LNCaP clone FGC (cell line): ENCODE data around the gene ACKR1.

Experiments
- DNase-seq: peaks from one replicate; pipeline ENCODE4 v3.0.0-alpha.2; 2011; ENCODE audit warnings: low read depth
- H3K4me3 ChIP-seq: 2 replicates; pipeline ENCODE4 v1.5.1; 2011; ENCODE audit warnings: mild to moderate bottlenecking, low read depth, low read length, control low read depth
- CTCF ChIP-seq: IDR thresholded peaks from 2 replicates; pipeline ENCODE4 v1.5.1; 2012; ENCODE audit warnings: mild to moderate bottlenecking; ENCODE audit not compliant: control insufficient read depth, insufficient read depth; ENCODE audit errors: extremely low read depth

The ACKR1 gene

GRCh38 chr1:159177272-159177907, 27.3 kb upstream of the ACKR1 start:
- no peak overlapping the region for H3K4me3 ChIP-seq
- no peak for TF ChIP-seq CTCF
- DNase-seq: peak; percentile 60

GRCh38 chr1:159179906-159180305, 24.8 kb upstream of the ACKR1 start:
- no peak overlapping the region for H3K4me3 ChIP-seq
- DNase-seq: no peak
- TF ChIP-seq CTCF: no peak

GRCh38 chr1:159180516-159180915, 24.2 kb upstream of the ACKR1 start:
- no peak for TF ChIP-seq CTCF
- no peak overlapping the region for H3K4me3 ChIP-seq
- DNase-seq: no peak

- no peak for TF ChIP-seq CTCF
- no peak for DNase-seq
- no peak overlapping the region for H3K4me3 ChIP-seq
Observed at GRCh38 chr1:159181328-159182024, 23.2 kb upstream of the ACKR1 start.

GRCh38 chr1:159184201-159184600, 20.5 kb upstream of the ACKR1 start:
- DNase-seq: no peak
- no peak for TF ChIP-seq CTCF
- no peak overlapping the region for H3K4me3 ChIP-seq

- H3K4me3 ChIP-seq: no peak overlapping the region
- no peak for DNase-seq
- no peak for TF ChIP-seq CTCF
Observed at GRCh38 chr1:159185121-159185520, 19.6 kb upstream of the ACKR1 start.

- no peak overlapping the region for H3K4me3 ChIP-seq
- DNase-seq: no peak
- no peak for TF ChIP-seq CTCF
Observed at GRCh38 chr1:159187033-159187432, 17.6 kb upstream of the ACKR1 start.
